Activated T-cell treated with anti-CD3 and anti-CD28 coated beads, Interleukin-2, amount 50 U/mL, for 24 hours (primary cell): ENCODE results near the gene WWC1.

Experiments used
- DNase-seq: peaks from one replicate; pipeline ENCODE4 v3.0.0-alpha.2; 2020
- H3K27ac Mint-ChIP-seq: 2 replicates; pipeline ENCODE4 v1.8.0; 2020; ENCODE audit warnings: mild to moderate bottlenecking, mixed read lengths
- H3K27me3 Mint-ChIP-seq: 2 replicates; pipeline ENCODE4 v1.8.0; 2020; ENCODE audit warnings: mixed read lengths
- H3K36me3 Mint-ChIP-seq: 2 replicates; pipeline ENCODE4 v1.8.0; 2020; ENCODE audit warnings: low read depth, mixed read lengths
- H3K4me1 Mint-ChIP-seq: 2 replicates; pipeline ENCODE4 v1.8.0; 2020; ENCODE audit warnings: low read depth, mixed read lengths
- H3K4me3 Mint-ChIP-seq: 2 replicates; pipeline ENCODE4 v1.8.0; 2020; ENCODE audit warnings: mild to moderate bottlenecking, moderate library complexity, mixed read lengths
- H3K9me3 Mint-ChIP-seq: 2 replicates; pipeline ENCODE4 v1.8.0; 2020; ENCODE audit warnings: mixed read lengths

The WWC1 gene

GRCh38 chr5:168480601-168481000, 189.2 kb downstream of the WWC1 start:
- Mint-ChIP-seq H3K4me3 (no peak overlapping the region), H3K9me3 (no peaks in the 10 kb centered on the region), H3K36me3 (no peaks in the 10 kb centered on the region), H3K27ac (no peak overlapping the region), H3K27me3 (peaks cover 2% of the 10 kb centered on the region), H3K4me1 (peaks cover 19% of the 10 kb centered on the region)
- no peak for DNase-seq

GRCh38 chr5:168481330-168481788, 189.9 kb downstream of the WWC1 start:
- Mint-ChIP-seq H3K27ac (no peak overlapping the region), H3K4me1 (peaks cover 25% of the 10 kb centered on the region), H3K9me3 (no peaks in the 10 kb centered on the region), H3K36me3 (peaks cover 2% of the 10 kb centered on the region), H3K27me3 (peaks cover 2% of the 10 kb centered on the region), H3K4me3 (peak overlapping the region; percentile 11)
- DNase-seq: no peak

GRCh38 chr5:168482361-168482760, 190.9 kb downstream of the WWC1 start:
- peaks cover 29% of the 10 kb centered on the region for H3K4me1 Mint-ChIP-seq
- H3K27ac Mint-ChIP-seq: peak overlapping the region; percentile 12
- peaks cover 2% of the 10 kb centered on the region for H3K27me3 Mint-ChIP-seq
- H3K36me3 Mint-ChIP-seq: peaks cover 12% of the 10 kb centered on the region
- DNase-seq: no peak
- H3K4me3 Mint-ChIP-seq: no peak overlapping the region
- H3K9me3 Mint-ChIP-seq: no peaks in the 10 kb centered on the region

- peaks cover 51% of the 10 kb centered on the region for H3K36me3 Mint-ChIP-seq
- H3K27me3 Mint-ChIP-seq: peaks cover 2% of the 10 kb centered on the region
- no peaks in the 10 kb centered on the region for H3K9me3 Mint-ChIP-seq
- peak within 1 kb of the TSS; percentile 100 for H3K4me3 Mint-ChIP-seq
- H3K27ac Mint-ChIP-seq: peak within 1 kb of the TSS; percentile 98
- peak; percentile 94 for DNase-seq
- peaks cover 46% of the 10 kb centered on the region for H3K4me1 Mint-ChIP-seq
Measured at GRCh38 chr5:168486136-168486879, 194.9 kb downstream of the WWC1 start, which contains the start of gene RARS1. TSS of gene RARS1 (plus strand) at chr5:168486471. CDS start at chr5:168486499, 28 bp downstream.

GRCh38 chr5:168489059-168489458, 197.6 kb downstream of the WWC1 start:
- no peak for DNase-seq
- Mint-ChIP-seq H3K36me3 (peaks cover 78% of the 10 kb centered on the region), H3K4me3 (no peak overlapping the region), H3K4me1 (peaks cover 37% of the 10 kb centered on the region), H3K27ac (no peak overlapping the region), H3K27me3 (no peaks in the 10 kb centered on the region), H3K9me3 (no peaks in the 10 kb centered on the region)

- no peaks in the 10 kb centered on the region for H3K27me3 Mint-ChIP-seq
- H3K9me3 Mint-ChIP-seq: no peaks in the 10 kb centered on the region
- H3K4me3 Mint-ChIP-seq: no peak overlapping the region
- H3K4me1 Mint-ChIP-seq: peaks cover 9% of the 10 kb centered on the region
- DNase-seq: no peak
- H3K27ac Mint-ChIP-seq: no peak overlapping the region
- peaks cover 93% of the 10 kb centered on the region for H3K36me3 Mint-ChIP-seq
Measured at GRCh38 chr5:168494057-168494555, 202.7 kb downstream of the WWC1 start.

- no peak for DNase-seq
- Mint-ChIP-seq H3K9me3 (no peaks in the 10 kb centered on the region), H3K36me3 (peaks cover 81% of the 10 kb centered on the region), H3K4me3 (no peak overlapping the region), H3K27ac (no peak overlapping the region), H3K4me1 (no peaks in the 10 kb centered on the region), H3K27me3 (no peaks in the 10 kb centered on the region)
Measured at GRCh38 chr5:168502563-168503237, 211.3 kb downstream of the WWC1 start.

- Mint-ChIP-seq H3K27me3 (no peaks in the 10 kb centered on the region), H3K27ac (no peak overlapping the region), H3K36me3 (peaks cover 100% of the 10 kb centered on the region), H3K4me3 (no peak overlapping the region), H3K9me3 (peaks cover 11% of the 10 kb centered on the region), H3K4me1 (no peaks in the 10 kb centered on the region)
- DNase-seq: no peak
Measured at GRCh38 chr5:168513861-168514428, 222.5 kb downstream of the WWC1 start.
